ENCODE data around the gene SLC25A47. TPM values are rescaled to one million over a fixed set of nuclear protein-coding genes. Genes with fewer than 3 reads are reported as not detected.
"Not testable (repeated sequence)": the region's sequence is repeated elsewhere in the genome, so short reads cannot be mapped to it uniquely, and the experiment has no call there.

Gene SLC25A47
- total RNA-seq, 1 experiment from 2014 or later: 0.07 TPM

DNA sequence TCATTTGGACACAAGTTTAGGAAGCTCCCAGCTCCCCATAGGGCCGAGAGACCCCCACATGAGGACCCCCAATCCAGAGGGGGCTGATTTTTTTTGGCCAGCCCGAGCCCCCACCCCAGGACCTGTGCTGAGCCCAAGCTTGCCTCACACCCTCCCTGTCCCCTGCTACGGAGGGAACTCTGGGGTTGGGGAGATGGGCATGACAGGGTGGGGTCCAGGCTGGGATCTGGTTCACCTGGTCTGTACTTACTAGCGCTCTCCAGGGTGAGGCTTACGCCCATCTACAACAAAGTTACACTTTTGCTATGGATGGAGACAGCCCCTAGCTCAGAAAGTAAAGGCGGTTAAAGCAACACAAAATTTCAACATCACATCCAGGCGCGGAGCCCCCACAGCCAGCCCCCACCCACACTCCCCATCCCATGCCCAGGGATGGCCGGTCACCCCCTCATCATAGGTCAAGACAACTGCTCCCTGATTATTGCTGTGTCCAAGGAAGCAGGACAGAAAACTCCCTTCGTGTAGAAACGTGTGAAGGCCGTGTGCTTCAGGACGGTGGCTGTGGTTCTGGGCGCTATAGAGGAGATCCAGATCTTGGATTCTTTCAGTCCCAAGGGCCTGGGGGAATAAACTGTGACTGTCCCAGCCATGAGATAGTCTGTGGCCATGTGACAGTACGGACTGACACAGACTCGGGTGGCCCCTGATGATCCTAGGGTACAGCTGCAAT is 27.6 kb upstream of the SLC25A47 start:
- Histone ChIP-seq H3K27me3 (ENCODE audit: control insufficient read depth, insufficient read depth, low read length) (no peaks in the 10 kb centered on the region), H3K36me3 (replicated peaks; ENCODE audit: control insufficient read depth, insufficient read depth, low read length) (peaks cover 17% of the 10 kb centered on the region), H3K4me3 (ENCODE audit: insufficient read depth, low read depth, low read length) (no peak overlapping the region)
- no peak for DNase-seq

DNA sequence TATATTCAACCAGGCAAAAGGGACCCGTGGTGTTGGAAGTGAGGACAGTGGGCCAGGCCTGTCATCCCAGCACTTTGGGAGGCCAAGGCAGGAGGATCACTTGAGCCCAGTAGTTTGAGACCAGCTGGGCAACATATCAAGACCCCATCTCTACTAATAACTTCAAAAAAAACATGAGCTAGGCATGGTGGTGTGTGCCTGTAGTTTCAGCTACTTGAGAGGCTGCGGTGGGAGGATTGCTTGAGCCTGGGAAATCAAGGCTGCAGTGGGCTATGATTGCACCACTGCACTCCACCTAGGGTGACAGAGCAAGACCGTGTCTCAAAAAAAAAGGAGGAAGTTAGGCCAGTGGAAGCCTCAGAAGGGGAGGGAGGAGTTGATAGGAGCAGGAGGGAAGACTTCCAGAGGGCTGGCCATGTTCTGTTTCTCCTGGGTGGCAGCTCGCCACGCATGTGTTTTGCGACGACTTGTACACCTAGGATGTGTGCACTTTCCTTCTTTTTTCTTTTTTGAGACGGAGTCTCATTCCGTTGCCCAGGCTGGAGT is 27.0 kb upstream of the SLC25A47 start:
- H3K36me3 ChIP-seq (replicated peaks; ENCODE audit: control insufficient read depth, insufficient read depth, low read length): peaks cover 12% of the 10 kb centered on the region
- no peak for DNase-seq
- no peaks in the 10 kb centered on the region for H3K27me3 ChIP-seq (ENCODE audit: control insufficient read depth, insufficient read depth, low read length)
- H3K4me3 ChIP-seq (ENCODE audit: insufficient read depth, low read depth, low read length): no peak overlapping the region

DNA sequence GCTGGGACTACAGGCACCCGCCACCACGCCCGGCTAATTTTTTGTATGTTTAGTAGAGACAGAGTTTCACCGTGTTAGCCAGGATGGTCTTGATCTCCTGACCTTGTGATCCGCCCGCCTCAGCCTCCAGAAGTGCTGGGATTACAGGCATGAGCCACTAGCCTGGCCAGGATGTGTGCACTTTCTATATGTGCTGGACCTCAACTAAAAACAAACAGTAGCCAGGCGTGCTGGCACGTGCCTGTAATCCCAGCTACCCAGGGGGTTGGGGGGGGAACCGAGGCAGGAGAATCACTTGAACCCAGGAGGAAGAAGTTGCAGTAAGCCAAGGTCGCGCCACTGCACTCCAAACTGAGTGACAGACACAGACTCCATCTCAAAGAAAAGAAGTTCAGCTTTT is 26.4 kb upstream of the SLC25A47 start:
- not testable (repeated sequence) for DNase-seq; H3K36me3 ChIP-seq (replicated peaks; ENCODE audit: control insufficient read depth, insufficient read depth, low read length); H3K4me3 ChIP-seq (ENCODE audit: insufficient read depth, low read depth, low read length)

DNA sequence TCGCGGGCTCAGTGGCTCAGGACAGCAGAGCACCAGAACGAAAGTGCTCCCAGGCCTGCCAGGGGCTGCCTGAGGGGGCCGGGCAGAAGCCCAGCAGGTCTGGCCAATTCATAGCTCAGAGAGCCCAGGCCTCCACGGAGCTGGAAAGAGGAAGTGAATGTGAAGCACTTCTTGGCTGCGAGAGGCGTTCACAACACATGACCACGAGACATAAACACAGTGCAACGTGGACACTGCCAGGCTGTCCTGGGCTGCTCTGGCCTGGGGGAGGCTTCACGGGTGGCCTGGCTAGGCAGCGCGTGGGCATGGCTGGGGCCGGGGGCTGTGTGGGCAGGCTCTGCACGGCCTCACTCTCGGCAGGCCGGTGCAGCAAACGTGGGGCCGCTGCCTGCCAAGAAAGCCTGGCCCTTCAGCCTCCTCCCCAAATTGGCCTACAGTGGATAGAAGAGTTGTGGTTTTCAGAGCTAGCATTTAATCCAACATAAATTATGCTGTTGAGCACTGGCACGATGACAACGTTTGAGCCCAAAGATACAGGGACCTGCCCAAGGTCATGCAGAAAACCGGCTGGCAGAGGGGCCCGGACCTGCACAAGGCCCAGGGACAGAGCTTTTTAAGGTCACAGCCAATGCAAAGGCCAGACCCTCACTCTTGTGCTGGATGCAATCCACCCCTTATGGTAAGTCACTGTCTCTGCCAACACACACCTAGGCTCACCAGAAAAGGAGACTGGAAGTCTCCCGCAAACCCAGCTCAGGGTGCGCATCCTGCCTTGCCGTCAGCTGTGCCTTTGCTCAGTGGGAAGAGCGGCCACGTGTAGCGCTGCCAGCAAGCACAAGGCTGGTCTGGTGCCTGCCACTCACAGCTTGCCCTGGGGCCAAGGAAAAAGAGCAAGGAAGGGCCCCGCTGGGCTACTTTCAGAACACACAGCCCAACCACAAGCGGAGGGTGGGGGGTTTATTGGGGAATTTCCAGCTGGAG is 25.5 kb upstream of the SLC25A47 start:
- no peak overlapping the region for H3K4me3 ChIP-seq (ENCODE audit: insufficient read depth, low read depth, low read length)
- DNase-seq: peak; percentile 61
- peaks cover 4% of the 10 kb centered on the region for H3K36me3 ChIP-seq (replicated peaks; ENCODE audit: control insufficient read depth, insufficient read depth, low read length)

More for the DNA sequence above, 26.4 kb upstream of the SLC25A47 start:
- not testable (repeated sequence) for H3K27me3 ChIP-seq (ENCODE audit: control insufficient read depth, insufficient read depth, low read length)

DNA sequence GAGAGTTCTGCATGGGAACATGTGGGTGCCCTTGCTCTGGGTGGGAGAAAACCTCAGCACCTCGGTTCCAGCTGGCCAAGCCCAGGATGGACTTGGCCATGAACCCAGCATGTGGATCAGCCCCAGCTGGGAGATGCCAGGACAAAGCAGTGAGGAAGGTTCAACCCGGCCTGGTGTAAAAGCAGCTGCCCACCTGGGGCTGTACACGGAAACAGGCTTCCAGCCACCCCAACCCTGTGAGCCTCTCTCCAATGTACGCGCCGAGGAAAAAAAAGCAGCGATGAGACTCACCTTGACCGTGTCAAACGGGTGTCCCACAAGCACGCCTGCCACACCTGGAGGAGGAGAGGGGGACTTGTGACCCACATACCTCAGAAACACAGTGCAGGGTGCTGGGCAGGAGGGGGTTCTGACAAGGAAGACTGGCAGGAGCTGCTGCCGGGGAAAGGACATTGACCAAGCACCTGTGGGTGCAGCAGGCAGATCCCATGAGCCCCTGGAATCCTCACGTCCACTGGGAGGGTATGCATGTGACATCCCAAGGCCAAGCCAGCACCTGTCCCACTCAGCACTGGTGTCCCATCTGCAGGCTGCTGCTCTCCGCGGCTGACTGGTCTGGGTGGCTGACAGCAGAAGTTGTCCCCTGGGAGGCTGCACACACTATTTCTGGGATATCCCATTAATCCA is 24.4 kb upstream of the SLC25A47 start:
- peaks cover 4% of the 10 kb centered on the region for H3K36me3 ChIP-seq (replicated peaks; ENCODE audit: control insufficient read depth, insufficient read depth, low read length)

More for the DNA sequence above, 25.5 kb upstream of the SLC25A47 start:
- no peaks in the 10 kb centered on the region for H3K27me3 ChIP-seq (ENCODE audit: control insufficient read depth, insufficient read depth, low read length)

DNA sequence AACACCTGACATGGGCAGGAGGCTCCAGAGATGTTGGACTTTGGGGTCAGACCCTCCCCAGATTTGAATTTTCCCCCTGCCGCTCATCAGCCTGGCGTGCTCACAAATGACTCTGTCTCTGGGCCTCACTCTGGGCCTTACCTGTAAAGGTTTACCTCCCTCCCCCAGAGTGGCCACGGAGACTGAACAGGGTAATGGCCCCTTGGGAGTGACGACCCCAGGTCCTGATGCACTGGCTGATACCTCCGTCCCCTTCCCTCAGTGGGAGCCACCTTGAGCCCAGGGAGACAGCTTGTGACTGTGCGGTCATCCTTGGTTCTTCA is 23.9 kb upstream of the SLC25A47 start:
- H3K4me3 ChIP-seq (ENCODE audit: insufficient read depth, low read depth, low read length): no peak overlapping the region
- H3K27me3 ChIP-seq (ENCODE audit: control insufficient read depth, insufficient read depth, low read length): no peaks in the 10 kb centered on the region
- peaks cover 4% of the 10 kb centered on the region for H3K36me3 ChIP-seq (replicated peaks; ENCODE audit: control insufficient read depth, insufficient read depth, low read length)
- no peak for DNase-seq

More for the DNA sequence above, 24.4 kb upstream of the SLC25A47 start:
- H3K4me3 ChIP-seq (ENCODE audit: insufficient read depth, low read depth, low read length): no peak overlapping the region
- no peak for DNase-seq
- H3K27me3 ChIP-seq (ENCODE audit: control insufficient read depth, insufficient read depth, low read length): no peaks in the 10 kb centered on the region

DNA sequence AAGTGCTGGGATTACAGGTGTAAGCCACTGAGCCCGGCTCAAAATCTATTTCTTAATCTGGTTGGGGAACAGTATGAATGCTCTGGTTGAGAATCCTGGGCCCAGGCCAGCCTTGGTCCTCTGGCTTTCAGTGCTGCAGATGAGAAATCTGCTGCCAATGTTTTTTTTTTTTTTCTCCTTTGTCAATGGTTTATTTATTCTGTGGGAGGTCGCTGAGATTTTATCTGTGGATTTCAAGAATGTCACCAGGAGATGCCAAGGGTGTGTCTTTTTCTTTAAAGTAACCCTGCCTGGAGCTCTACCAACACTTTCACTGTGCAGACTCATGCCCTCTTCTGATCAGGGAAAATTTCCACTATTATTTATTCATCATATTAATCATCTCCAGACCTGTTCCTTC is 20.5 kb upstream of the SLC25A47 start:
- Histone ChIP-seq H3K27me3 (ENCODE audit: control insufficient read depth, insufficient read depth, low read length) (0 out of 2 replicates have a peak, but pooled peaks cover 2% of the 10 kb centered on the region), H3K4me3 (ENCODE audit: insufficient read depth, low read depth, low read length) (no peak overlapping the region), H3K36me3 (replicated peaks; ENCODE audit: control insufficient read depth, insufficient read depth, low read length) (peaks cover 2% of the 10 kb centered on the region)
- no peak for DNase-seq

DNA sequence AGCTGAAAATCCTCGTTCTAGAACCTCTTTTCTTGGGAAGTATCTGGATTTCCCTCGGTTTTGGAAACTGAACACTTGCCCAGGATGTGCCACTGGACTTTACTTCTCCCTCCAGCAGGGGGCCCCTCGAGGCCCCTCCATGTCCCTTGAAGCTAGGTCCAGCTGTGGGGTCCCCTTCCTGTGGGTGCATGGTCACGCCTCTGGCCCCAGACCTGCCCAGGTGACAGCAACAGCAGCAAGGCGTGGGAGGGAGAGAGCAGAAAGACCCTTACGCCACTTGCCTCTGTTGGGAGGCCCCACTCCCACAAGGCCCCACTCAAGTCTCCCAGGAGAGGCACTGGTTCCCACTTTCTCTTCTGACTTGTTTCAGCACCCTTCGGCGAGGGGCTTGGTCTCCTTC is 20.0 kb upstream of the SLC25A47 start:
- peaks cover 2% of the 10 kb centered on the region for H3K36me3 ChIP-seq (replicated peaks; ENCODE audit: control insufficient read depth, insufficient read depth, low read length)
- H3K4me3 ChIP-seq (ENCODE audit: insufficient read depth, low read depth, low read length): no peak overlapping the region
- 0 out of 2 replicates have a peak, but pooled peaks cover 2% of the 10 kb centered on the region for H3K27me3 ChIP-seq (ENCODE audit: control insufficient read depth, insufficient read depth, low read length)
- no peak for DNase-seq

DNA sequence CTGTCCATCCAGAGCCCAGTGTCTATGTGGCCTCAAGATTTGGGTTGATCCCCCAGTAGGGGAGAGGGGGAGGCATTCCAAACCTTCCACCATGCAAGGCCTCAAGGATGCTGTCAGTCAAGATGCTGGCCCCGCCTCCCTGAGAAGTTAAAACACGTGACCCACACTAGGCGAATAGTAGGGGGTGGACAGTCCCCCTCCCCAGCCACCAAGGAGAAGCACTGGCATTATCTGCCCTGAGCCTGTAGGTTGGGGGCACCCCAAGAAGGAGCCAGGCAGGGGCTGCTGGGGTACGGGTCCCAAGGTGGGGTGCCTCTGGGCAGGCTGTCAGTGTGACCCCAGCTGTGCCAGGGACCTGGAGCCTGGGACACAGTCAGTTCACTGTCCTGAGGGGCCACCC is 19.2 kb upstream of the SLC25A47 start:
- 0 out of 2 replicates have a peak, but pooled peaks cover 2% of the 10 kb centered on the region for H3K27me3 ChIP-seq (ENCODE audit: control insufficient read depth, insufficient read depth, low read length)
- peaks cover 1% of the 10 kb centered on the region; the same call in 1 of the 2 replicates for H3K36me3 ChIP-seq (replicated peaks; ENCODE audit: control insufficient read depth, insufficient read depth, low read length)
- peak; percentile 86 for DNase-seq
- no peak overlapping the region for H3K4me3 ChIP-seq (ENCODE audit: insufficient read depth, low read depth, low read length)

DNA sequence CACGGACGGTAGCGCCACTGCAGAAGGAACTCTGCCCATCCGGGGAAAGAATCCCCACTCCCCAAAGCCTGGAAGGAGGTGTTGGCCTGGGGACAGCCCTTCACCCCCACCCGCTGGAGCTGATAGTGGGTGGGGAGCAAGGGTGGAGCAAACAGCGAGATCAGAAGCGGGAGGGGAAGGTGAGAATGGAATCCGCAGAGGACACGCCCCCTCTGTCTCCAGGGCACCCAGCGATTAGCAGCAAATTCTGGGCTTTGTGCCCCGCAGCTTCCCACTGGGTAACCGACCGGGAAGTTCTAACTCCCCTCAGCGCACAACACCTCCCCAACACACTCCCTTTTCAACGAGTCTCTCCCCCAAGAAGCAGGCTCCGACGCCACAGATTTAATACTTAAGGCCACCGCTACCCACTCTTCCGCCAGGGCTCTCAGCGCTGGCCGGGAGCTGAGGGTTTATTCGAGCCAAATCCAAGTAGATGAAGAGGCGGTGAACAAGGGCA is 18.3 kb upstream of the SLC25A47 start:
- peak; percentile 89 for DNase-seq
- H3K36me3 ChIP-seq (replicated peaks; ENCODE audit: control insufficient read depth, insufficient read depth, low read length): no peaks in the 10 kb centered on the region
- 0 out of 2 replicates have a peak, but pooled peaks cover 2% of the 10 kb centered on the region for H3K27me3 ChIP-seq (ENCODE audit: control insufficient read depth, insufficient read depth, low read length)
- H3K4me3 ChIP-seq (ENCODE audit: insufficient read depth, low read depth, low read length): peak overlapping the region; percentile 82

DNA sequence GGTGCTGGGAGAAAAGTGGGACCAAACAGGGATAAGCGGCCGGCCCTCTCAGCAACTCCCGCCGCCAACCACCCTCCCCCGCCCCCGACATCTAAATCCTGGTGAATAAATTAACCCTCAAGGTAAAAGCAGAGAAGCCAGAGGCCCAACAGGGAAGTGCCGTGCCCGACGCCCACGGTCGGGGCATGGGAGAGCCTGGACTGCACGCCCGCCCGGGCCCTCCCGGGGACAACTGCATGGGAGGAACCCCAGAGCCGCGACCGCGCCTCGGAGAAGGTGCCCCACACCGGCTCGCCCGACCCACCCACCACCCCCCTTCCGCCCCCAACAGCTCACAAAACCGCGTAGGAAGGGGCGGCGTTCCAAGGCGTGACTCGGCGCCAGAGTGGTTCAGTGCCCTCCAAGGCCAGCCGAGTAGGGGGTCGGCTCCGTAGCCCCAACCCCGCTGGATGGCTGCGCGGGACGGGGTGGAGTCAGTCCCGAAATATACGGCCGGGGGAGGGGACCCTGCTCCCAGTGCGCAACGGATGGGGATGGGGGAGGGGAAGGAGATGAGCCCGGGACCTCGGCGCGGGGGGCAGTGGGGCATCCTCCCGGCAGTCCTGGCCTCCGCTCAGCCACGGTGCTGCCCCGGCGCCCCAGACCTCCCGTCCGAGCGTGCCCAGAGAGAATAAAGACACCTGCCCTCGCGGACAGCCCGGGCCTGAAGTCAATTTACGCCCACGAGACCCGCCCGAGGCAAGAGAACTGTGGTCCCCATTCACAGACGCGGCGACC is 17.6 kb upstream of the SLC25A47 start:
- Histone ChIP-seq H3K36me3 (replicated peaks; ENCODE audit: control insufficient read depth, insufficient read depth, low read length) (no peaks in the 10 kb centered on the region), H3K27me3 (ENCODE audit: control insufficient read depth, insufficient read depth, low read length) (0 out of 2 replicates have a peak, but pooled peaks cover 2% of the 10 kb centered on the region), H3K4me3 (ENCODE audit: insufficient read depth, low read depth, low read length) (peak overlapping the region; percentile 82)
- peak; percentile 89 for DNase-seq

DNA sequence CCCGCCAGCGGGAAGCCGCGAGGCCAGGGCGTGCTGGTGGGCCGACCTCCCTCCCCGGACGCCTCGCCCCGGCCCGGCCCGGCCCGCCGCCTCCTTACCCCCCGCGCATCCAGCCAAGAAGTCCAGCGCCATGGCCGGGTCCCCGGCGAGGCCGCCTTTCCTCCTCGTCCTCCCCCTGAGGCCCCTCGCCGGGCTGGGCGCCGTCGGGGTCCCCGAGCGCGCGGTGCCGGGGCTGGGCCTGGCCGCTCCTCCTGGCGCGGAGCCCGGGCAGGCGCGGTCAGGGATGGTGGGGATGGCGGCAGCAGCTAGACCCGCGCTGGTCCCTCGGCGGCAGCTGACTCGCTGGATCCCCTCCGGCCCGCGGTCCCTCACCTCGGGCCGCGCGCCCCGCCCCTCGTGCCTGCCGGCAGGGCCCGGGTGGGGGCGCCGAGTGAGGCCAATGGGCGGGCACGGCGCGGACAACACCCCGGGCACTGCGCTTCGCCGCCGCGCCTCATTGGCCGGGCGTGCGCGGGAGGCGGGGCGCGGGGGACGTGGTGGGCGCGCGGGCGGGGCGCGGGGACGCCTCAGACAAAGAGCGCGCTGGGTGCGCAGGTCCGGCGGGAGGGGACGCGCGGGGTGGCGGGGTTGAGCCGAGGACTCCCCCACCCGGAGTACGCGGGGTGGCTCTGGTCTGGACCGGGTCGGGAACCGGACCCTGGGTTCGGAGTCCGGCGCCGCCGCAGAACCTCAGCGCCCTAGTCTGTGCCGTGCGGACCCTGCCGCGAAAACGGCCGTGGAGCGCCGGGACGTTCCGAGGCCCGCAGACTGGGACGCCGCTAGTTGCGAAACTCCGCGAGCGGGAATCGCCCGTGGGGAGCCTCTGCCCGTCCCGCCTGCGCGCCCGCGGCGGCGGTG is 16.8 kb upstream of the SLC25A47 start, which contains the start of gene SLC25A29:
TSS of gene SLC25A29 (minus strand) at position 344 of the 897 bp plus-strand sequence. CDS start at position 132, 212 bp downstream.
- Histone ChIP-seq H3K36me3 (replicated peaks; ENCODE audit: control insufficient read depth, insufficient read depth, low read length) (no peaks in the 10 kb centered on the region), H3K4me3 (ENCODE audit: insufficient read depth, low read depth, low read length) (peak within 1 kb of the TSS; percentile 95), H3K27me3 (ENCODE audit: control insufficient read depth, insufficient read depth, low read length) (0 out of 2 replicates have a peak, but pooled peaks cover 2% of the 10 kb centered on the region)
- peak; percentile 100 for DNase-seq
